ENCODE data around the gene UROS.

DNA sequence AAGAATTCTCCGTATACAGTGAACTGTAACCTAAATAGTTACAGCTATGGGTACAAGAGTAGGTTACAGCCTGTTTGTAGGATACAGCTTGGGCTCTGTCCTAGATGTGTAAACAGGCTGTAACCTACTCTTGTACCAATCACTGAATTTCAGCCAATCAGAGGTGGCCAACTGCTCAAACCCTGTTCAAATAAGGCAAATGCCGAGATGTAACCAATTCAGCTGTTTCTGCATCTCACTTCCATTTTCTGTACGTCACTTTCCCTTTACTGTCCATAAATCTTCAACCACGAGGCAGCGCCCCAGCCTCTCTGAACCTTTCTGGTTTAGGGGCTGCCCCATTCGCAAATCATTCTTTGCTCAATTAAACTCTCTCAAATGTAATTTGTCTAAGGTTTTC is 39.1 kb downstream of the UROS start:
- TF ChIP-seq POLR2A (IDR thresholded peaks at IDR 0.05) (no peak), CTCF (IDR thresholded peaks at IDR 0.05) (no peak)

Measured in upper lobe of left lung (tissue), 4 donors.